Caco-2 (cell line): ENCODE measurements around the gene PLXNA1. TPM values are rescaled to one million over a fixed set of nuclear protein-coding genes. Genes with fewer than 3 reads are reported as not detected.

Experiments used
- BruUV-seq: library from RNA; stranded (reverse); fragments of 400-500 nt; replicated peaks from 2 replicates; lab custom pipeline; 2021; lab: Mats Ljungman, UMichigan
- CTCF ChIA-PET: fragments of 300-600 bp; sonication (Branson Sonifier 250); formaldehyde crosslinking; loops from one replicate; lab custom pipeline; 2022; ENCODE audit warnings: antibody characterized with exemption; lab: Charles Lee
- POLR2A ChIA-PET: fragments of 300-600 bp; sonication (Branson Sonifier 250); formaldehyde crosslinking; loops from one replicate; lab custom pipeline; 2022; ENCODE audit warnings: antibody characterized with exemption; lab: Charles Lee
- DNase-seq, 2 experiments: peaks; one replicate each; pipeline versions ENCODE4 v3.0.0 to v3.0.0-alpha.2; 2020 to 2022
- H3K27me3 ChIP-seq: replicated peaks from 2 replicates; pipeline ENCODE4 v1.6.0; 2011; ENCODE audit warnings: low read length; ENCODE audit not compliant: control insufficient read depth, insufficient read depth
- H3K36me3 ChIP-seq: 2 replicates; pipeline ENCODE4 v1.5.1; 2011; ENCODE audit warnings: low read length; ENCODE audit not compliant: control insufficient read depth, insufficient read depth
- H3K4me1 ChIP-seq: fragments of 250-450 bp; sonication (Bioruptor Pico); 2 replicates; pipeline ENCODE4 v1.5.1; 2020; ENCODE audit warnings: mild to moderate bottlenecking
- H3K4me3 ChIP-seq: 2 replicates; pipeline ENCODE4 v1.5.1; 2011; ENCODE audit warnings: low read depth, mild to moderate bottlenecking, control low read depth, low read length
- H3K9me3 ChIP-seq: fragments of 250-450 bp; sonication (Bioruptor Pico); 2 replicates; pipeline ENCODE4 v1.5.1; 2020; ENCODE audit warnings: mild to moderate bottlenecking, moderate library complexity
- H3K27ac Mint-ChIP-seq: one replicate; pipeline ENCODE4 v1.8.0; 2022; ENCODE audit warnings: mixed read lengths; ENCODE audit not compliant: unreplicated experiment
- H3K27me3 Mint-ChIP-seq: one replicate; pipeline ENCODE4 v1.8.0; 2022; ENCODE audit warnings: mixed read lengths; ENCODE audit not compliant: insufficient read depth, unreplicated experiment
- H3K36me3 Mint-ChIP-seq: one replicate; pipeline ENCODE4 v1.8.0; 2022; ENCODE audit warnings: mild to moderate bottlenecking, mixed read lengths; ENCODE audit not compliant: insufficient read depth, unreplicated experiment
- H3K4me1 Mint-ChIP-seq: one replicate; pipeline ENCODE4 v1.8.0; 2022; ENCODE audit warnings: low read depth, mixed read lengths; ENCODE audit not compliant: unreplicated experiment
- H3K4me3 Mint-ChIP-seq: one replicate; pipeline ENCODE4 v1.8.0; 2022; ENCODE audit warnings: mild to moderate bottlenecking, moderate library complexity, mixed read lengths; ENCODE audit not compliant: unreplicated experiment
- H3K9me3 Mint-ChIP-seq: one replicate; pipeline ENCODE4 v1.8.0; 2022; ENCODE audit warnings: mixed read lengths; ENCODE audit not compliant: unreplicated experiment
- intact Hi-C: fragments of 100-400 bp; cut with micrococcal nuclease; formaldehyde crosslinking; loops from one replicate; pipeline ENCODE4 v1.10.0; 2022; ENCODE audit not compliant: unreplicated experiment
- total RNA-seq: library from RNA; stranded (reverse); gene quantifications from 2 replicates; pipeline ENCODE4 v1.2.3, GENCODE V29; 2022
- TF ChIP-seq, protein P1 (sequence below), 2 experiments: fragments of 200-600 bp in 1 of 2; IDR thresholded peaks; 1 replicate in 1 of 2; 2 replicates in 1 of 2; pipeline versions ENCODE4 v1.5.1 to v1.8.0; 2011 to 2022; ENCODE audit warnings: antibody characterized with exemption in 1 of 2, control low read depth in 1 of 2, inconsistent platforms in 1 of 2, low read depth in 1 of 2, low read length in 1 of 2, mild to moderate bottlenecking in 1 of 2, moderate library complexity in 1 of 2; ENCODE audit not compliant: insufficient read depth in 1 of 2, severe bottlenecking in 1 of 2, unreplicated experiment in 1 of 2

PLXNA1 gene
- total RNA-seq, 1 experiment from 2014 or later, result 95.1 TPM

DNA sequence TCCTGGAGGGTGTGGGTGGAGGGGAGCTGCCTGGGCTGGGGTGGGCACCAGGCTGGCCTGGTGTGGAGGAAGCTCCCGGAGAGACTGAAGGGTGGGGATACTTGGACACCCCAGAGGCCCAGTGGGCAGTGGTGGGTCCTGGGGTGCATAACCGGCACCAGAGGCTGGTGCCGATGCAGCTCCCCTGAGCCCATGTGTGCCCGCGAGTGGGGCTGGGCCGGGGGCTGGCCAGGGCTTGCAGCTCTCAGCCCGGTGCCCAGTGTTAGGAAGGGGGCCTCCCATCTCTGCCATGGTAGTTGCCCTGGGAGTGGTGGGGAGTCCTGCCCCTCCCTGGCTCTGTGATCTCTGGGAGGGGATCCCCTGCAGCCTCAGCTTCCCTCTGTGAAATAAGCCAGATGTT lies 9.3 kb downstream of the PLXNA1 start:
- CTCF ChIA-PET, result interaction anchor here (0.6 kb wide), 1 partner anchor 58 kb away, joined by 12 read pairs; no protein-coding TSS in a partner anchor
- Mint-ChIP-seq H3K4me1 (no peaks in the 10 kb centered on the region), H3K27ac (no peak overlapping the region), H3K4me3 (no peak overlapping the region), H3K9me3 (no peaks in the 10 kb centered on the region), H3K27me3 (no peaks in the 10 kb centered on the region), H3K36me3 (peaks cover 18% of the 10 kb centered on the region)
- Histone ChIP-seq H3K27me3 (no peaks in the 10 kb centered on the region), H3K36me3 (peaks cover 2% of the 10 kb centered on the region), H3K4me3 (no peak overlapping the region), H3K4me1 (no peaks in the 10 kb centered on the region), H3K9me3 (no peaks in the 10 kb centered on the region)
- TF ChIP-seq, protein P1, sequence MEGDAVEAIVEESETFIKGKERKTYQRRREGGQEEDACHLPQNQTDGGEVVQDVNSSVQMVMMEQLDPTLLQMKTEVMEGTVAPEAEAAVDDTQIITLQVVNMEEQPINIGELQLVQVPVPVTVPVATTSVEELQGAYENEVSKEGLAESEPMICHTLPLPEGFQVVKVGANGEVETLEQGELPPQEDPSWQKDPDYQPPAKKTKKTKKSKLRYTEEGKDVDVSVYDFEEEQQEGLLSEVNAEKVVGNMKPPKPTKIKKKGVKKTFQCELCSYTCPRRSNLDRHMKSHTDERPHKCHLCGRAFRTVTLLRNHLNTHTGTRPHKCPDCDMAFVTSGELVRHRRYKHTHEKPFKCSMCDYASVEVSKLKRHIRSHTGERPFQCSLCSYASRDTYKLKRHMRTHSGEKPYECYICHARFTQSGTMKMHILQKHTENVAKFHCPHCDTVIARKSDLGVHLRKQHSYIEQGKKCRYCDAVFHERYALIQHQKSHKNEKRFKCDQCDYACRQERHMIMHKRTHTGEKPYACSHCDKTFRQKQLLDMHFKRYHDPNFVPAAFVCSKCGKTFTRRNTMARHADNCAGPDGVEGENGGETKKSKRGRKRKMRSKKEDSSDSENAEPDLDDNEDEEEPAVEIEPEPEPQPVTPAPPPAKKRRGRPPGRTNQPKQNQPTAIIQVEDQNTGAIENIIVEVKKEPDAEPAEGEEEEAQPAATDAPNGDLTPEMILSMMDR (IDR thresholded peaks at IDR 0.05; ENCODE audit: insufficient read depth in 1 of 2, low read depth in 1 of 2, low read length in 1 of 2, severe bottlenecking in 1 of 2, unreplicated experiment in 1 of 2), result no peak
- no peak for DNase-seq
- POLR2A ChIA-PET, result no interaction called here
- intact Hi-C loops, result no loop called here
- no TSS peak for BruUV-seq

DNA sequence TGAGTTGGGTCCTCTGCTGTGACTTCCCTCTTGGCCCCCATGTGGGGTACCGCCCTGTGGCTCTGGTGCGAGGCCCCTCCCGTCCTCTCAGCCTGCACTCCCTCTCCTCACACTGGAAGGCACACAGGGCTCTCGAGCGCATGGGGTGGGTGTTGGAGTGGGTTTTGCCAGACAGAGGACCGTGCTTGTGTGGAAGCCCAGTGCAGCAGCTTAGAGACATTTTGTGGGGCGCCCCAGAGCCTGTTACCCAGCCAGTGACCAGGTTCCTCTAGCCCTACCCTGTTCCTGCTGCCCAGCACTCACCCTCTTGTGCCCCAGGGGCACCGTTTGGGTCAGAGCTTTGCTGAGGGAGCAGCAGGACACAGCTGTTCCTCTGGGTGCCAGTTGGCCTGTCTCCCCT lies 9.9 kb downstream of the PLXNA1 start:
- TF ChIP-seq, protein P1 (IDR thresholded peaks at IDR 0.05; ENCODE audit: insufficient read depth in 1 of 2, low read depth in 1 of 2, low read length in 1 of 2, severe bottlenecking in 1 of 2, unreplicated experiment in 1 of 2), result no peak
- H3K4me3 ChIP-seq, result no peak overlapping the region
- H3K4me3 Mint-ChIP-seq, result no peak overlapping the region
- H3K4me1 ChIP-seq, result no peaks in the 10 kb centered on the region
- DNase-seq, result no peak
- CTCF ChIA-PET, result no interaction called here
- H3K27me3 Mint-ChIP-seq, result no peaks in the 10 kb centered on the region
- H3K27me3 ChIP-seq, result no peaks in the 10 kb centered on the region
- H3K4me1 Mint-ChIP-seq, result no peaks in the 10 kb centered on the region
- no TSS peak for BruUV-seq
- H3K36me3 ChIP-seq, result peaks cover 2% of the 10 kb centered on the region
- intact Hi-C loops, result no loop called here
- H3K9me3 Mint-ChIP-seq, result no peaks in the 10 kb centered on the region
- H3K36me3 Mint-ChIP-seq, result peaks cover 23% of the 10 kb centered on the region
- POLR2A ChIA-PET, result no interaction called here
- H3K9me3 ChIP-seq, result no peaks in the 10 kb centered on the region
- H3K27ac Mint-ChIP-seq, result no peak overlapping the region

DNA sequence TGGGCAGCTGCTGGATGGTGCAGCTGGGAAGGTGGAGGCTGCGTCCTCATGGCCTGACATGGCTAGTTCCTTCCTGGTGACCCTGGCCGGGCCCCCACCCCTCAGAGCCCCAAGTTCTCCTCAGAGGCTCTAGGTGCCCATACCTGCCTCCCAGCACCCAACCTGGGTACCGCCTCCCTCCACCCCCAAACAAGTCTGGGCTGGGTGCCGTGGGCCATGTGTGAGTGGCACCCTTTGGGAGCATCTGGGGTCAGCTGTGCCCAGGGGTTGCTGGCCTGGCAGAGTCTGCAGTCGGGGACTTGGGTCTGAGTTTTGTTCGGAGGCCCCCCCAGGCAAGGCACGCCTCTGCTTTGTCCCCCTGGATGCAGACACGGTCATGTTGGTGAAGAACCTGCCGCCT lies 10.5 kb downstream of the PLXNA1 start:
- Histone ChIP-seq H3K27me3 (no peaks in the 10 kb centered on the region), H3K9me3 (no peaks in the 10 kb centered on the region), H3K4me1 (no peaks in the 10 kb centered on the region), H3K36me3 (peaks cover 2% of the 10 kb centered on the region), H3K4me3 (no peak overlapping the region)
- Mint-ChIP-seq H3K4me3 (no peak overlapping the region), H3K27ac (no peak overlapping the region), H3K36me3 (peaks cover 23% of the 10 kb centered on the region), H3K27me3 (no peaks in the 10 kb centered on the region), H3K9me3 (no peaks in the 10 kb centered on the region), H3K4me1 (no peaks in the 10 kb centered on the region)
- TF ChIP-seq, protein P1 (IDR thresholded peaks at IDR 0.05; ENCODE audit: insufficient read depth in 1 of 2, low read depth in 1 of 2, low read length in 1 of 2, severe bottlenecking in 1 of 2, unreplicated experiment in 1 of 2), result no peak
- no TSS peak for BruUV-seq
- ChIA-PET CTCF (no interaction called here), POLR2A (no interaction called here)
- intact Hi-C loops, result no loop called here
- DNase-seq, result no peak
